ENCODE measurements around the gene NQO2.
A peak's percentile ranks its signal among the peaks of the same experiment; 100 is the strongest.
"Not testable (repeated sequence)": the region's sequence is repeated elsewhere in the genome, so short reads cannot be mapped to it uniquely, and the experiment has no call there.

NQO2 gene

GRCh38 chr6:3037638-3038365, 38.1 kb downstream of the NQO2 start:
- no peak for DNase-seq (ENCODE audit: low spot score)

GRCh38 chr6:3039384-3039783, 39.7 kb downstream of the NQO2 start:
- DNase-seq (ENCODE audit: low spot score): no peak

GRCh38 chr6:3041147-3041546, 41.5 kb downstream of the NQO2 start:
- no peak for DNase-seq (ENCODE audit: low spot score)

GRCh38 chr6:3041606-3042005, 41.9 kb downstream of the NQO2 start:
- no peak for DNase-seq (ENCODE audit: low spot score)

GRCh38 chr6:3045369-3045768, 45.7 kb downstream of the NQO2 start:
- DNase-seq (ENCODE audit: low spot score): no peak

GRCh38 chr6:3045777-3046176, 46.1 kb downstream of the NQO2 start:
- DNase-seq (ENCODE audit: low spot score): no peak

GRCh38 chr6:3046295-3046694, 46.6 kb downstream of the NQO2 start:
- no peak for DNase-seq (ENCODE audit: low spot score)

- not testable (repeated sequence) for DNase-seq (ENCODE audit: low spot score)
Observed at GRCh38 chr6:3048009-3048408, 48.3 kb downstream of the NQO2 start.

GRCh38 chr6:3052481-3053230, 53.0 kb downstream of the NQO2 start:
- DNase-seq (ENCODE audit: low spot score): no peak

- DNase-seq (ENCODE audit: low spot score): no peak
Observed at GRCh38 chr6:3053231-3053508, 53.5 kb downstream of the NQO2 start.

- not testable (repeated sequence) for DNase-seq (ENCODE audit: low spot score)
Observed at GRCh38 chr6:3054229-3055157, 54.8 kb downstream of the NQO2 start.

GRCh38 chr6:3055158-3055499, 55.4 kb downstream of the NQO2 start:
- not testable (repeated sequence) for DNase-seq (ENCODE audit: low spot score)

GRCh38 chr6:3057063-3057770, 57.5 kb downstream of the NQO2 start:
- DNase-seq (ENCODE audit: low spot score): no peak

GRCh38 chr6:3058957-3059356, 59.3 kb downstream of the NQO2 start:
- no peak for DNase-seq (ENCODE audit: low spot score)

GRCh38 chr6:3060092-3060491, 60.4 kb downstream of the NQO2 start:
- not testable (repeated sequence) for DNase-seq (ENCODE audit: low spot score)

GRCh38 chr6:3061501-3061941, 61.8 kb downstream of the NQO2 start:
- DNase-seq (ENCODE audit: low spot score): no peak

GRCh38 chr6:3063340-3063732, 63.6 kb downstream of the NQO2 start:
- not testable (repeated sequence) for DNase-seq (ENCODE audit: low spot score)

GRCh38 chr6:3063733-3064700, 64.3 kb downstream of the NQO2 start:
- peak; percentile 93 for DNase-seq (ENCODE audit: low spot score)

- peak; percentile 93 for DNase-seq (ENCODE audit: low spot score)
Observed at GRCh38 chr6:3068329-3069214, 68.9 kb downstream of the NQO2 start, which contains the start of gene RIPK1. TSS of gene RIPK1 (plus strand) at chr6:3068494. CDS start at chr6:3076824, 8,330 bp downstream.

Data from CD4-positive, alpha-beta T cell treated with Interleukin-15 for 4 hours (primary cell).